Colonic mucosa (tissue), 4 donors: ENCODE data around the gene SHISA9. TPM values are rescaled to one million over a fixed set of nuclear protein-coding genes. Genes with fewer than 3 reads are reported as not detected.

Experiments used
- DNase-seq: peaks from one replicate; pipeline ENCODE4 v3.0.0-alpha.2; 2020
- H3K27ac ChIP-seq: fragments of 200-600 bp; one replicate; pipeline ENCODE4 v1.8.0; 2021
- H3K27me3 ChIP-seq: fragments of 200-600 bp; one replicate; pipeline ENCODE4 v1.8.0; 2021
- H3K36me3 ChIP-seq: fragments of 200-600 bp; one replicate; pipeline ENCODE4 v1.8.0; 2021
- H3K4me1 ChIP-seq: fragments of 200-600 bp; one replicate; pipeline ENCODE4 v1.8.0; 2021; ENCODE audit warnings: mild to moderate bottlenecking
- H3K4me3 ChIP-seq: fragments of 200-600 bp; one replicate; pipeline ENCODE4 v1.8.0; 2021
- H3K9ac ChIP-seq, 2 donors: one replicate each; pipeline ENCODE4 v1.7.0; 2013; ENCODE audit warnings: control low read depth in 2 of 2, low read depth in 2 of 2, low read length in 2 of 2
- H3K9me3 ChIP-seq: fragments of 200-600 bp; one replicate; pipeline ENCODE4 v1.8.0; 2021
- CTCF ChIP-seq: fragments of 200-600 bp; IDR thresholded peaks from one replicate; pipeline ENCODE4 v1.8.0; 2022; ENCODE audit warnings: antibody characterized with exemption, mild to moderate bottlenecking
- intact Hi-C: fragments of 100-400 bp; cut with DNase I; formaldehyde crosslinking; loops from one replicate; pipeline ENCODE4 v1.14.1; 2022
- total RNA-seq, 2 donors: library from RNA; stranded (reverse); fragmentation: NEBNext Ultra II Directional in 1 of 2; extraction: Animal tissue kit (Norgen Biotek cat#: 25700) in 1 of 2; gene quantifications; one replicate each; pipeline ENCODE4 v1.2.1, GENCODE V29; 2021
- donor health status: healthy.
- donor health status: DM: no; HTN: no; CAD: no.
- donor health status: DM: no; HTN: no; CAD: no.

SHISA9 gene
- total RNA-seq, 2 donors from 2014 or later: 0.74 to 1.3 TPM

GRCh38 chr16:12903407-12904328, 2.3 kb downstream of the SHISA9 start:
- Histone ChIP-seq H3K4me3 (no peak overlapping the region), H3K9ac (peak overlapping the region in 1 of 2 donors; percentile 27)

GRCh38 chr16:12904329-12904671, 2.9 kb downstream of the SHISA9 start:
- no peak overlapping the region for H3K4me3 ChIP-seq

More at GRCh38 chr16:12903407-12904328, 2.3 kb downstream of the SHISA9 start:
- Histone ChIP-seq H3K4me1 (no peaks in the 10 kb centered on the region), H3K9me3 (no peaks in the 10 kb centered on the region), H3K27me3 (peaks cover 19% of the 10 kb centered on the region), H3K36me3 (no peaks in the 10 kb centered on the region), H3K27ac (no peak overlapping the region)
- intact Hi-C loops: no loop called here
- DNase-seq: no peak
- no peak for TF ChIP-seq CTCF

GRCh38 chr16:12906271-12906670, 4.9 kb downstream of the SHISA9 start:
- intact Hi-C loops: no loop called here
- no peak overlapping the region for H3K4me3 ChIP-seq
- H3K36me3 ChIP-seq: no peaks in the 10 kb centered on the region
- H3K9me3 ChIP-seq: no peaks in the 10 kb centered on the region
- no peak for DNase-seq
- peaks cover 8% of the 10 kb centered on the region for H3K27me3 ChIP-seq
- no peak overlapping the region for H3K27ac ChIP-seq
- H3K9ac ChIP-seq: no peak overlapping the region
- H3K4me1 ChIP-seq: no peaks in the 10 kb centered on the region
- TF ChIP-seq CTCF: no peak

More at GRCh38 chr16:12904329-12904671, 2.9 kb downstream of the SHISA9 start:
- Histone ChIP-seq H3K27me3 (peaks cover 19% of the 10 kb centered on the region), H3K9me3 (no peaks in the 10 kb centered on the region), H3K9ac (no peak overlapping the region), H3K4me1 (no peaks in the 10 kb centered on the region), H3K27ac (no peak overlapping the region), H3K36me3 (no peaks in the 10 kb centered on the region)
- intact Hi-C loops: no loop called here
- TF ChIP-seq CTCF: no peak
- DNase-seq: no peak

GRCh38 chr16:12906765-12907516, 5.5 kb downstream of the SHISA9 start:
- H3K4me1 ChIP-seq: no peaks in the 10 kb centered on the region
- H3K27me3 ChIP-seq: peaks cover 7% of the 10 kb centered on the region
- H3K9ac ChIP-seq: no peak overlapping the region
- no peak overlapping the region for H3K4me3 ChIP-seq
- no peaks in the 10 kb centered on the region for H3K36me3 ChIP-seq
- H3K27ac ChIP-seq: no peak overlapping the region
- no peaks in the 10 kb centered on the region for H3K9me3 ChIP-seq
- TF ChIP-seq CTCF: no peak
- intact Hi-C loops: no loop called here
- DNase-seq: no peak

- Histone ChIP-seq H3K4me1 (no peaks in the 10 kb centered on the region), H3K9me3 (no peaks in the 10 kb centered on the region), H3K9ac (no peak overlapping the region), H3K27ac (no peak overlapping the region), H3K4me3 (no peak overlapping the region), H3K36me3 (no peaks in the 10 kb centered on the region), H3K27me3 (no peaks in the 10 kb centered on the region)
- no peak for DNase-seq
- intact Hi-C loops: no loop called here
- no peak for TF ChIP-seq CTCF
These were observed 6.4 kb downstream of the SHISA9 start for GRCh38 chr16:12907670-12908233.
